GM21737 (cell line): ENCODE measurements around the gene DPEP2.
"Not testable (repeated sequence)": the region's sequence is repeated elsewhere in the genome, so short reads cannot be mapped to it uniquely, and the experiment has no call there.

Experiments used
- ATAC-seq: cut with Tn5 transposase; IDR thresholded peaks from one replicate; pipeline ENCODE4 v1.9.1; 2021; ENCODE audit warnings: mild to moderate bottlenecking, moderate library complexity; ENCODE audit not compliant: unreplicated experiment

Gene DPEP2, protein sequence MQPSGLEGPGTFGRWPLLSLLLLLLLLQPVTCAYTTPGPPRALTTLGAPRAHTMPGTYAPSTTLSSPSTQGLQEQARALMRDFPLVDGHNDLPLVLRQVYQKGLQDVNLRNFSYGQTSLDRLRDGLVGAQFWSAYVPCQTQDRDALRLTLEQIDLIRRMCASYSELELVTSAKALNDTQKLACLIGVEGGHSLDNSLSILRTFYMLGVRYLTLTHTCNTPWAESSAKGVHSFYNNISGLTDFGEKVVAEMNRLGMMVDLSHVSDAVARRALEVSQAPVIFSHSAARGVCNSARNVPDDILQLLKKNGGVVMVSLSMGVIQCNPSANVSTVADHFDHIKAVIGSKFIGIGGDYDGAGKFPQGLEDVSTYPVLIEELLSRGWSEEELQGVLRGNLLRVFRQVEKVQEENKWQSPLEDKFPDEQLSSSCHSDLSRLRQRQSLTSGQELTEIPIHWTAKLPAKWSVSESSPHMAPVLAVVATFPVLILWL

GRCh38 chr16:67998779-67999688, at the start of gene DPEP2:
TSS of gene DPEP2 (minus strand) at chr16:67999484. CDS start at chr16:67993212, 6,272 bp downstream.
- not testable (repeated sequence) for ATAC-seq

- no peak for ATAC-seq
Observed at GRCh38 chr16:68047987-68048386, 48.7 kb upstream of the DPEP2 start.

DNA sequence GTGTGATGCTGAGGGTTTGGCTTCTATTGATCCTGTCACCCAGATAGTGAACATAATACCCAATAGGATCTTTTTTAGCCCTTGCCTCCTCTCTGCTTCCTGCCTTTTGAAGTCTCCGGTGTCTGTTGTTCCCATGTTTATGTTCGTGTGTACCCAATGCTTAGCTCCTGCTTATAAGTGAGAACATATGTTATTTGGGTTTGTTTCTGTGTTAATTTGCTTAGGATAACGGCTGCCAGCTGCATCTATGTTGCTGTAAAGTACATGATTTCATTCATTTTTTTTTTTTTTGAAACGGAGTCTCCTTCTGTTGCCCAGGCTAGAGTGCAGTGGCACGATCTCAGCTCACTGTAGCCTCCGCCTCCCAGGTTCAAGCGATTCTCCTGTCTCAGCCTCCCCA, 46.8 kb upstream of the DPEP2 start:
- no peak for ATAC-seq

- no peak for ATAC-seq
Observed at GRCh38 chr16:68041783-68042182, 42.5 kb upstream of the DPEP2 start.

GRCh38 chr16:68040506-68041288, 41.4 kb upstream of the DPEP2 start:
- ATAC-seq = peak; percentile 77

DNA sequence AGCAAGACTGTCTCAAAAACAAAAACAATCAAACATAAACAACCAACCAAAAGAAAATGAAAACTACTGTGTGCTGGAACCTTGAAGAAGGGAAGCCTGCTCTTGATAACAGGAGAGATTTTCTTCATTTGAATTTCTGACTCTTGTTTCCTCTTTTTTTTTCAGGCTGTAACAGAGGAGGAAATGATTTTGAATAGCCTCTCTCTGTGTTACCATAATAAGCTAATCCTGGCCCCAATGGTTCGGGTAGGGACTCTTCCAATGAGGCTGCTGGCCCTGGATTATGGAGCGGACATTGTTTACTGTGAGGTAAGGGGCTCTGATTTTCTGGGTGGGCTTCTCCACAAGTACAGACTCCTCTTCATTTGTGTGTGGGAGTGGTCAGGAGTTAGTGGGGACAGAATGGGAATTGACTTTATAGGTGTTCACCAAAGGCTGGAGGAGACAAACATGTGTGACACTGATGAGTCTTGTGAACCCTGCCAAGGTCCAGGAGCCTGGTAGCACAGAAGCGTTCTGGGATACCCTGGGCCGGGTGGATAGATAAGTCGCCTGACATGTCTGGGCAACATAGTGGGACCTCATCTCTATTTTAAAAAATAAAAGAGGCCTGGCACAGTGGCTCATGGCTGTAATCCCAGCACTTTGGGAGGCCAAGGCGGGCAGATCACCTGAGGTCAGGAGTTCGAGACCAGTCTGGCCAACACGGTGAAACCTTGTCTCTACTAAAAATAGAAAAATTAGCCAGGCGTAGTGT, 38.7 kb upstream of the DPEP2 start:
- ATAC-seq = no peak

- no peak for ATAC-seq
Observed at GRCh38 chr16:68035227-68035626, 35.9 kb upstream of the DPEP2 start.

- ATAC-seq = no peak
Observed at GRCh38 chr16:68033101-68033500, 33.8 kb upstream of the DPEP2 start.

DNA sequence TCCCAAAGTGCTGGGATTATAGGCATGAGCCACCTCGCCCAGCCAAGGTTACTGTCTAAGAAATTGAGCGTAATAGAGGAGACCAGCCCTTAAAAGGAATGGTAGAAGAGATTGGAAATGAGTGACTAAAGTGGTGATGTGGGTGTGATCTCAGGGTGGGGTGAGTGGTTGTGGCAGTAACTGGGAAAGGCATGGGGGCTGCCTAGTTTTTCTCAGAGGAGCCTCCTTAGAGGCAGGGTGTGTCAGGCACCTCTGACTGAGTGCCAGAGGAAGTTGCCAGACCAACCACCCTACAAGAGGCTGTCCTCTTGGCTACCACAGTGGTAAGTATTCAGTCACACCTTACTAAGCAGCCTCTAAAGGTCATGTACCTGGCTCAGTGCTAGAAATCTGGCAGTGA, 32.7 kb upstream of the DPEP2 start:
- ATAC-seq = no peak

DNA sequence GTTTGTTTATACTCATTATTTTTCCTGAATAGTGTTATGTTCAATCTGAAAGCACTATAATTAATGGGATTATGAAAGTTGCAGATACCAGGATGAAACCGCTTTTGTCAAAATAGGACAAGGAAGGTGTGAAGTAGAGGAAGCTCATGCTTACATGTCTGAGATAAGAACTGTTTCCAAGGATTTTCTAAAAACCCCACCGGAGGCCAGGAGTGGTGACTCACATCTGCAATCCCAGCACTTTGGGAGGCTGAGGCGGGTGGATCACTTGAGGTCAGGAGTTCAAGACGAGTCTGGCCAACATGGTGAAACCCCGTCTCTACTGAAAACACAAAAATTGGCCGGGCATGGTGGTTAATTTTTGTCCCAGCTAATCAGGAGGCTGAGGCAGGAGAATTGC, 30.8 kb upstream of the DPEP2 start:
- not testable (repeated sequence) for ATAC-seq

DNA sequence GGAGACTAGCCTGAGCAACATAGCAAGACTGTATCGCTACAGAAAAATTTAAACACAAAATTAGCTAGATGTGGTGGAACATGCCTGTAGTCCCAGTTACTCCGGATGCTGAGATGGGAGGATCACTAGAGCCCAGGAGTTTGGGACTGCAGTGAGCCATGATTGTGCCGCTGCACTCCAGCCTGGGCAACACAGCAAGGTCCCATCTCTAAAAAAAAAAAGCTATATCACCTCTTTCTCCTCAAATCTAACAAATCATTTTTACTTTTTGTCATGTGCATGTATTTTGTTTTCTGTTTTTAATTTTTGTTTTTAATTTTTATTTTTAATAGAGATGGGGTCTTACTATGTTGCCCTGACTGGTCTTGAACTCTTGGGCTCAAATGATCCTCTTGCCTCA, 29.7 kb upstream of the DPEP2 start:
- no peak for ATAC-seq

GRCh38 chr16:68022728-68023537, 23.6 kb upstream of the DPEP2 start, which contains the start of the genes DDX28 and DUS2:
TSS of gene DDX28 (minus strand) at chr16:68023232. CDS start at chr16:68023202, 30 bp downstream.
TSS of gene DUS2 (plus strand) at chr16:68023284. CDS start at chr16:68038024, 14,740 bp downstream.
- peak; percentile 77 for ATAC-seq

- ATAC-seq = no peak
Observed at GRCh38 chr16:68022278-68022727, 23.0 kb upstream of the DPEP2 start.

DNA sequence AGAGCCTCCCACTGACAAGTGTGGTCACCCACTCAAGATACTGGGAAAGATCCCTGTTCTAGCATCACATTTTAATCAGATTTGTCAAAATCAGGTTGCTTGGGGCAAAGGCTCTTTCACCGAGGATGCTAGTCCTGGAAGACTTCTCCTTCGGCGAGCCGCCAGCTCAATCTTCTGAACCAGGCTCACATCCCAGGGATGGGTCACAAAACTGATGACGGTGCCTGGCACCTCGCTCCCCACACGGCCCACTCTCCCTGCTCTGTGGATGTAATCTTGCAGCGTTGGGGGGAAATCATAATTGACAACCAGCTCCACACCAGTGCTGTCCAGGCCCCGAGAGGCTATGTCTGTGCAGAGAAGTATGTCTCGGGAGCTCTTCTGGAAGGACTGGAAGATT, 22.2 kb upstream of the DPEP2 start:
- no peak for ATAC-seq

- no peak for ATAC-seq
Observed at GRCh38 chr16:68019167-68019680, 19.9 kb upstream of the DPEP2 start.

GRCh38 chr16:68015681-68016080, 16.4 kb upstream of the DPEP2 start, which contains the start of gene DPEP2NB:
TSS of gene DPEP2NB (minus strand) at chr16:68015911. CDS start at chr16:68015770, 141 bp downstream.
- no peak for ATAC-seq

GRCh38 chr16:68013440-68013839, 14.2 kb upstream of the DPEP2 start:
- no peak for ATAC-seq

- not testable (repeated sequence) for ATAC-seq
Observed at GRCh38 chr16:68009872-68010271, 10.6 kb upstream of the DPEP2 start.
